GM12874 (cell line): Measurements from ENCODE around the gene IGSF10.

ENCODE experiments used
- TF ChIP-seq, protein P1 (sequence below): IDR thresholded peaks from 2 replicates; pipeline ENCODE4 v1.5.1; 2011; ENCODE audit warnings: low read depth, mild to moderate bottlenecking, control low read depth, low read length, moderate library complexity; ENCODE audit not compliant: insufficient read depth

Gene IGSF10

DNA sequence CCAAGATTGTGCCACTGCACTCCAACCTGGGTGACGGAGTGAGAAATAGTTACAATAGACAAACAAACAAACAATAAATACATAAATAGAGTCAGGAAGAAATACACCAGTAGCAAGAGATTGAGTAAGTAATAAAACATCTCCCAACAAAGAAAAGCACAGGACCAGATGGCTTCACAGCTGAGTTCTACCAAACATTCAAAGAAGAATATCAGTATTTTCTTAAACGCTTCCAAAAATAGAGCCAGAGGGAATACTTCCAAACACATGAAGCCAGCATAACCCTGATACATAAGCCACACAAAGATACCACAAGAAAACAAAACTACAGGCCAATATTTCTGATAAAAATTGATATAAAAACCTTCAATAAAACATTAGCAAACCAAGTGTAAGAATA lies 30.7 kb upstream of the IGSF10 start:
- TF ChIP-seq, protein P1, sequence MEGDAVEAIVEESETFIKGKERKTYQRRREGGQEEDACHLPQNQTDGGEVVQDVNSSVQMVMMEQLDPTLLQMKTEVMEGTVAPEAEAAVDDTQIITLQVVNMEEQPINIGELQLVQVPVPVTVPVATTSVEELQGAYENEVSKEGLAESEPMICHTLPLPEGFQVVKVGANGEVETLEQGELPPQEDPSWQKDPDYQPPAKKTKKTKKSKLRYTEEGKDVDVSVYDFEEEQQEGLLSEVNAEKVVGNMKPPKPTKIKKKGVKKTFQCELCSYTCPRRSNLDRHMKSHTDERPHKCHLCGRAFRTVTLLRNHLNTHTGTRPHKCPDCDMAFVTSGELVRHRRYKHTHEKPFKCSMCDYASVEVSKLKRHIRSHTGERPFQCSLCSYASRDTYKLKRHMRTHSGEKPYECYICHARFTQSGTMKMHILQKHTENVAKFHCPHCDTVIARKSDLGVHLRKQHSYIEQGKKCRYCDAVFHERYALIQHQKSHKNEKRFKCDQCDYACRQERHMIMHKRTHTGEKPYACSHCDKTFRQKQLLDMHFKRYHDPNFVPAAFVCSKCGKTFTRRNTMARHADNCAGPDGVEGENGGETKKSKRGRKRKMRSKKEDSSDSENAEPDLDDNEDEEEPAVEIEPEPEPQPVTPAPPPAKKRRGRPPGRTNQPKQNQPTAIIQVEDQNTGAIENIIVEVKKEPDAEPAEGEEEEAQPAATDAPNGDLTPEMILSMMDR, result no peak

DNA sequence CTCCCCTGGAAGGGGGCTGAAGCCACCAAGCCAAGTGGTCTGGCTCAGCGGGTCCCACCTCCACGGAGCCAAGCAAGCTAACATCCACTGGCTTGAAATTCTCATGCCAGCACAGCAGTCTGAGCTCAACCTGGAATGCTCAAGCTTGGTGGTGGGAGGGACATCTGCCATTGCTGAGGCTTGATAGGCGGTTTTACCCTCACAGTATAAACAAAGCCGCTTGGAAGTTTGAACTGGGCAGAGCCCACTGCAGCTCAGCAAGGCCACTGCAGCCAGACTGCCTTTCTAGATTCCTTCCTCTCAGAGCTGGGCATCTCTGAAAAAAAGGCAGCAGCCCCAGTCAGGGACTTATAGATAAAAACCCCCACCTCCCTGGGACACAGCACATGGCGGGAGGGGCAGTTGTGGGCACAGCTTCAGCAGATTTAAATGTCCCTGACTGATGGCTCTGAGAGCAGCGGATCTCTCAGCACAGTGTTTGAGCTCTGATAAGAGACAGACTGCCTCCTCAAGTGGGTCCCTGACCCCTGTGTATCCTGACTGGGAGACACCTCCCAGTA lies 23.2 kb upstream of the IGSF10 start:
- TF ChIP-seq, protein P1, result no peak

DNA sequence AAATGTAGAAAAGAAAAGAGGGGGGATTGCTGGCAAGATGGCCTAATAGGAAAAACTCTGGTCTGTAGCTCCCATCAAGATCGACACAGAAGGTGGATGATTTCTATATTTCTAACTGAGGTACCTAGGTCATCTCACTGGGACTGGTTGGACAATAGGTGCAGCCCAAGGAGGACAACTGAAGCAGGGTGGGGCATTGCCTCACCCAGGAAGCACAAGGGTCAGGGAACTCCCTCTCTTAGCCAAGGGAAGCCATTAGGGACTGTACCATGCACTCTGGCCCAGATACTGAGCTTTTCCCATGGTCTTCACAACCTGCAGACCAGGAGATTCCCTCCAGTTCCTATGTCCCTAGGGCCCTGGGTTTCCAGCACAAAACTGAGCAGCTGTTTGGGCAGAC lies 22.6 kb upstream of the IGSF10 start:
- TF ChIP-seq, protein P1, result no peak

DNA sequence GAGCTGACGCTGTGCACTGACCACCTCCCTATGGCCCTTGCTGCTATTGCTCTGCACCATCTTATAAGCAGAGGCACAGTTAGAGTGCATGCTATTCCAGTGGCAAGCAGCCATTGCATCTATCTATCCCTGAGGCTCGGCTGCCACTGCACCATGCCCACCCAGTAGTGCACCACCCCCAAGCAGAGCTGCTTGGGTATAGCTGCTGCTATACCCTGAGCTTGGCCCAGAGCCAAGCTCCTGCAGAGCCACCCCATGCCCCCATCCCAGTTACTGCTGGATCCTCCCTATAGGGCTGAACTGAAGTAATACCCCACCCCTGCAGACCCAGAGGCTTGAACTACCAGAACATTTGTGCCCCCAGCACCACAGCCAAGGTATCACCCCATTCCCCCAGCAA lies 19.6 kb upstream of the IGSF10 start:
- TF ChIP-seq, protein P1, result no peak

DNA sequence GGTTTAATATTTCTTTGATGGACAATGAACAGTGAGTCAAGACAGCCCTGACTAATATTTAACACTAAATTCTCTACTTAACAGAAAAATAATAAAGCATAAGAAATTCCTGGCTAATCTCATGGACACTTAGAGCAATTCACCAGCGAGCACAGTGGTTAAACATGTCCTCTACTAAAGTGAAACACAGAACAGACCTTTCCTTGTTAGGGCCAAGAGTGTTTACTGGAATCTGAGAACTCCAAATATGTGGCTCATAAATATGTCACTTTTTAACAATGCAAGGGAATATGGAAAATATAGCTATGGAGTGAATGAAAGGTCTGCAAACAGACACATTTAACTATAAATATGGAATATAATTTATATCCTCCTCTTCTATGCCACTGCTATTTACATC lies 18.6 kb upstream of the IGSF10 start:
- TF ChIP-seq, protein P1, result no peak

DNA sequence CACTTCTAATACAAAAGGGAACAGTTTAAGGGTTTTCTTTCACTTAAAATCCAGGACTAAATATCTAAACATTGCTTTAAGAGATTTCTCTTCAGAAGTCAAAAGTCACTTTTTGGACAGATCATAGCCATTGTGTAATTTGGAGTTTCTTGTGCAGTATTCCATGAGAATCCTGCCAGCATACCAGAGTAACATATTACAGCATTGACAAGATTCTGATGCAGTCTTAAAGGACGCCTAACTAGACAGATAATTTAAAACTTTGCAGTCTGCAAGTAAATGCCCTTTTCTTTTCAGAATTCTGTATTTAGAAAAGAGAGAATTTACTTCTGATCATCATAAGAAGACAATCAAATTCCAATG lies 17.5 kb upstream of the IGSF10 start:
- TF ChIP-seq, protein P1, result no peak

DNA sequence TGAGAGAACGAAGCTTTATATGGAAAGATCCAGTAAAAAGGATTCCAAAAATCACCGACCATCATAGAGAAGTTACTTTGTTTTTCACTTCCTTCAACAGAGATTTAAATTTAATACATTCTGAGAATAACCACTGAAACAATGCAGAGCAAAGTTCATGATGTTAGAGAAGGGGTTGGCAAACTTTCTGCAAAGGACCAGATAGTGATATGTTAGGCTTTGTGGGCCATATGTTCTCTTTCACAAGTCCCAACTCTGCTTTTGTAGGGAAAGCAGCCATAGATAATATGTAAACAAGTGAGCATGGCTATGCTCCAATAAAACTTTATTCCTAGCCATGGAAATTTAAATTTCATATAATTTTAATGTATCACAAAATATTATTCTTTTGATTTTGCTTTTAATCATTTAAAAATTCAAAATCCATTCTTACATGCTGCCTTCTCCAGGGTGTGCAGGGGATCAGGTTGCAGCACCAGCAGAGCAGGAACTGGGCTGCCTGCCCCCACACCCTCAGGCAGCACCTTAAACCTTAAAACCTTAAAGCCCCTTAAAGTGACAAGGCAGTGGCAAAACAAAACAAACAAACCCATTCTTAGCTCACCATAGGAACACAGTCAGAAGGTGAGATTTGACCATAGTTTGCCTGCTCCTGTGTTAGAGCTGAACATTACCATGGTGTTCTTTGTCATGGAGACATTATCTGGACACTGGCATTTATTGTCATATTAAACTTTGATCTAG lies 16.9 kb upstream of the IGSF10 start:
- TF ChIP-seq, protein P1, result no peak
